Measurements from ENCODE around the gene ATP2C2. TPM values are rescaled to one million over a fixed set of nuclear protein-coding genes. Genes with fewer than 3 reads are reported as not detected.

Gene ATP2C2, protein sequence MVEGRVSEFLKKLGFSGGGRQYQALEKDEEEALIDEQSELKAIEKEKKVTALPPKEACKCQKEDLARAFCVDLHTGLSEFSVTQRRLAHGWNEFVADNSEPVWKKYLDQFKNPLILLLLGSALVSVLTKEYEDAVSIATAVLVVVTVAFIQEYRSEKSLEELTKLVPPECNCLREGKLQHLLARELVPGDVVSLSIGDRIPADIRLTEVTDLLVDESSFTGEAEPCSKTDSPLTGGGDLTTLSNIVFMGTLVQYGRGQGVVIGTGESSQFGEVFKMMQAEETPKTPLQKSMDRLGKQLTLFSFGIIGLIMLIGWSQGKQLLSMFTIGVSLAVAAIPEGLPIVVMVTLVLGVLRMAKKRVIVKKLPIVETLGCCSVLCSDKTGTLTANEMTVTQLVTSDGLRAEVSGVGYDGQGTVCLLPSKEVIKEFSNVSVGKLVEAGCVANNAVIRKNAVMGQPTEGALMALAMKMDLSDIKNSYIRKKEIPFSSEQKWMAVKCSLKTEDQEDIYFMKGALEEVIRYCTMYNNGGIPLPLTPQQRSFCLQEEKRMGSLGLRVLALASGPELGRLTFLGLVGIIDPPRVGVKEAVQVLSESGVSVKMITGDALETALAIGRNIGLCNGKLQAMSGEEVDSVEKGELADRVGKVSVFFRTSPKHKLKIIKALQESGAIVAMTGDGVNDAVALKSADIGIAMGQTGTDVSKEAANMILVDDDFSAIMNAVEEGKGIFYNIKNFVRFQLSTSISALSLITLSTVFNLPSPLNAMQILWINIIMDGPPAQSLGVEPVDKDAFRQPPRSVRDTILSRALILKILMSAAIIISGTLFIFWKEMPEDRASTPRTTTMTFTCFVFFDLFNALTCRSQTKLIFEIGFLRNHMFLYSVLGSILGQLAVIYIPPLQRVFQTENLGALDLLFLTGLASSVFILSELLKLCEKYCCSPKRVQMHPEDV
- total RNA-seq (2014; rRNA removed; shearing (Covaris generic)): 1.6 TPM in 1 of 2 replicates, not detected in the other

DNA sequence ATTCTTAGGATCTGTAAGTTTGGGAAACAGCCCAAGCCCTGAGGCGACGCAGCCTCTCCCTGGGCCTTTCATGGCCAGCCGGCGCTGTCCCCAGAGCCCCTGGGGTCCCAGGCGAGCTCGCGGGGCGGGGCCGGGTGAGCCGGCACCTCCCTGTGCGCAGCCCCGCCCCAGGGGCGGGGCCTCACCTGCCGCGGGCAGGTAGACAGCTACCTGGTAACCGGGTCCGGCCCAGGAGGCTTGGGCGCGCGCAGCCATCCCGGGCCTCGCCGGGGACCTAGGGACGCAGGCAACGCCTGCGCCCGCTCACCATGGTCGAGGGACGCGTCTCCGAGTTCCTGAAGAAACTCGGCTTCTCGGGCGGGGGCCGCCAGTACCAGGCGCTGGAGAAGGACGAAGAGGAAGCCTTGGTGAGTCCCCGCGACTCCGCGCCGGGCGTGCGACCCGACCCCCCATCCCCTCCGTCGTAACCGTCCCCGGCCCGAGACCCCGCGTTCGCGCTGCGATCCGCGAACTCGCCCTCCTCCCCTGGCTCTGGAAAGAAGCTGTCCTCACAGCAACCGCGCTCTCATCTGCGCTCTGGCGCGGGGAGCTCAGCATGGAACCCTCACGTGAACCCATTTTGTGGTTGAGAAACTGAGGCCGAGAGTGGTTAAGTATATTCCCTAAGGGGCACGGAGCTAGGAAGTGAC lies at the start of gene ATP2C2:
Gene ATP2C2 (plus strand): TSS at position 231 of the 689 bp plus-strand sequence. CDS start 78 bp downstream, at position 309.

DNA sequence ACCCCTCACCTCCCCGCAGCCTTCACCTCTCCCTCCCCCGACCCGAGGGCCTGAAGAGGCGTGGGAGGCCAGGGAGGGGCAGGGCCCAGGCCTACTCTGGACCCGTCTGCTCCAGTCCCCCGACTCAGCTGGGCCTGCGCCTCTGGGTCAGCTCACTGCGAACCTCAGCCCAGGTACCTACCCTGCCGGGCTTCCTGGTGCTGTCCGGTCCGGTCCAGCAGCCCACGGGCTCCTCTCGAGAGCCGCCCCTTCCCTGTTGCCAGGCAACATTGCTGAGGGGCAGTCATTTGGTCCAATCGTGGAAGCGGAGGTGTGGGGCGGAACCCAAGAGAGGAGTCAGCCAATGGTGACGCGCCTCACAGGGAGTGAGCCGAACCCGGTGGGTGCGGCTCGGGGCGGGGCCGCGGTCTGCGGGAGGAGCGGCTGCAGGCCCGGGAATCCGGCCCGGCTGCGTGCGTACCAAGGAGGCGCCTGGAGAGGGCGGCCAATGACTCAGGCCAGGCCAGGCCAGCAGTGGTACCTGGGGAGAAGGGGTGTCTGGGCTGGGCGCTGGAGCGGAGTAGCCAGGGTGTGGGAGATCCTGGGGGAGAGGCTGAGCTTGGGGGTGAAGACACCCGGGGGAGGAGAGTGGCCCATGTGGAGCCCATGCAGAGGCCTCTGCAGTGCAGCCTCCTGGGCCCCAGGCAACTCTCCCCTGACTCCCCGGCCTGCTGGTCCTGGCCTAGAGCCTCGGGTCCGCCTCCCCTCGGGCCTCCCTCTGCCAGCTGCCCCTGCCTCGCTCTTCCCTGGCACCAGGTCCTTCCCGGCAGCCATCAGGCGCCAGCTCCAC lies 136.3 kb downstream of the ATP2C2 start, which contains the start of gene MEAK7:
Gene MEAK7 (minus strand): TSS at position 240 of the 829 bp plus-strand sequence. CDS start 6,573 bp downstream, outside the sequence.

Other genes with a start within 250 kb of the ATP2C2 start
- gene HSDL1, start 223.4 kb upstream of the ATP2C2 start, total RNA-seq (2014; rRNA removed; shearing (Covaris generic)): 8.7 and 15.8 TPM in 2 replicates
- gene DNAAF1, start 223.2 kb upstream of the ATP2C2 start, total RNA-seq (2014; rRNA removed; shearing (Covaris generic)): 0.38 and 0.90 TPM in 2 replicates
- 36.1 and 39.4 TPM in 2 replicates for gene TAF1C, start 181.5 kb upstream of the ATP2C2 start, total RNA-seq (2014; rRNA removed; shearing (Covaris generic))
- 0.13 TPM in 1 of 2 replicates, not detected in the other for gene ADAD2, start 177.4 kb upstream of the ATP2C2 start, total RNA-seq (2014; rRNA removed; shearing (Covaris generic))
- gene KCNG4, start 128.5 kb upstream of the ATP2C2 start, total RNA-seq (2014; rRNA removed; shearing (Covaris generic)): not detected in 2 replicates
- not detected in 2 replicates for gene WFDC1, start 73.7 kb upstream of the ATP2C2 start, total RNA-seq (2014; rRNA removed; shearing (Covaris generic))
- gene MEAK7, start 136.1 kb downstream of the ATP2C2 start, total RNA-seq (2014; rRNA removed; shearing (Covaris generic)): 18.5 and 19.2 TPM in 2 replicates
- gene COTL1, start 249.5 kb downstream of the ATP2C2 start, total RNA-seq (2014; rRNA removed; shearing (Covaris generic)): 308 and 334 TPM in 2 replicates

Measured in A375 (cell line).